Heart left ventricle (tissue), 16 donors: ENCODE data around the gene ARHGEF28. TPM values are rescaled to one million over a fixed set of nuclear protein-coding genes. Genes with fewer than 3 reads are reported as not detected.
A peak's percentile ranks its signal among the peaks of the same experiment; 100 is the strongest.

Experiments
- ATAC-seq, 4 donors: fragments of 200-7000 bp; cut with Tn5 transposase; one replicate each; pipeline ENCODE4 v1.9.1; 2020 to 2022; ENCODE audit warnings: moderate library complexity in 4 of 4, mild to moderate bottlenecking in 3 of 4, moderate number of reproducible peaks in 1 of 4
- DNase-seq, 5 donors: peaks; one replicate each; pipeline ENCODE4 v3.0.0-alpha.2; 2020
- H3K27ac ChIP-seq, 12 donors: fragments of 200-600 bp; sonication (generic) in 4 of 12; one replicate each; pipeline versions ENCODE4 v1.5.0 to v1.8.0; 2016 to 2022; ENCODE audit warnings: mild to moderate bottlenecking in 2 of 12
- H3K27me3 ChIP-seq, 9 donors: fragments of 200-600 bp; sonication (generic) in 2 of 9; one replicate each; pipeline versions ENCODE4 v1.5.1 to v1.8.0; 2016 to 2022; ENCODE audit warnings: mild to moderate bottlenecking in 3 of 9
- H3K36me3 ChIP-seq, 9 donors: fragments of 200-600 bp; sonication (generic) in 2 of 9; one replicate each; pipeline versions ENCODE4 v1.5.0 to v1.8.0; 2018 to 2022; ENCODE audit warnings: mild to moderate bottlenecking in 2 of 9
- H3K4me1 ChIP-seq, 12 donors: fragments of 200-600 bp; sonication (generic) in 4 of 12; one replicate each; pipeline versions ENCODE4 v1.5.0 to v1.8.0; 2016 to 2022; ENCODE audit warnings: mild to moderate bottlenecking in 3 of 12
- H3K4me3 ChIP-seq, 12 donors: fragments of 200-600 bp; sonication (generic) in 4 of 12; one replicate each; pipeline versions ENCODE4 v1.5.0 to v1.8.0; 2017 to 2022; ENCODE audit warnings: mild to moderate bottlenecking in 9 of 12, moderate library complexity in 4 of 12
- H3K9me3 ChIP-seq, 12 donors: fragments of 200-600 bp; sonication (generic) in 4 of 12; one replicate each; pipeline versions ENCODE4 v1.5.0 to v1.8.0; 2016 to 2022; ENCODE audit warnings: mild to moderate bottlenecking in 1 of 12
- POLR2A ChIP-seq, 2 donors: fragments of 450-650 bp; IDR thresholded peaks; one replicate each; pipeline ENCODE4 v1.6.1; 2017; ENCODE audit warnings: antibody characterized with exemption in 2 of 2, mild to moderate bottlenecking in 2 of 2, moderate library complexity in 2 of 2
- WGBS, 4 donors: extraction: QIAGEN DNeasy Blood & Tissue Kit in 2 of 4; methylation state at CpG; one replicate each; pipeline versions ENCODE4 v1.1.5 to v1.1.7; 2013 to 2018; 5-methylcytosine and 5-hydroxymethylcytosine counted together
- intact Hi-C, 10 donors: fragments of 100-400 bp; cut with DNase I; formaldehyde crosslinking; loops; one replicate each; pipeline versions ENCODE4 v1.11.1 to v1.14.2; 2022
- polyA plus RNA-seq, 2 donors: library from polyadenylated mRNA; stranded (reverse); fragments of 200-250 nt; gene quantifications; one replicate each; pipeline ENCODE4 v1.2.3, GENCODE V29; 2013
- total RNA-seq, 9 donors: library from RNA; depleted of rRNA in 2 of 9; stranded (reverse); fragments of >200 nt in 2 of 9; fragmentation: NEBNext Ultra II Directional in 3 of 9; extraction: Animal tissue kit (Norgen Biotek cat#: 25700) in 3 of 9; gene quantifications; one replicate each; pipeline versions ENCODE4 v1.1.0 to v1.2.4, GENCODE V29; 2016 to 2023
- TF ChIP-seq, protein P1 (sequence below), 12 donors: fragments of 200-600 bp; sonication (generic) in 4 of 12; IDR thresholded peaks; one replicate each; pipeline versions ENCODE4 v1.5.0 to v1.8.0; 2018 to 2022; ENCODE audit warnings: antibody characterized with exemption in 12 of 12, mild to moderate bottlenecking in 5 of 12
- donor health status: ischemic (EF 13 %, LVEDD 7.1; RV severe dilation, severe dysfunction).
- donor health status: healthy with polysubstance abuse.
- donor health status: DM: no; HTN: yes; CAD: no.
- donor health status: DM: no; HTN: no; CAD: no.
- donor health status: ischemic (EF 25% LVEDD 6.9; RV normal size, moderate dysfunction).
- donor health status: ischemic (EF 25% LVEDD 5.7; RV mildly dilated, moderate dysfunction).
- donor health status: healthy.
- donor health status: DM: yes; HTN: yes; CAD: no.
- donor health status: ischemic (EF 35%, LVEDD 5.7; RV mildly dilated, moderate dysfunction).
- donor health status: nonischemic (EF 11% LVEDD 7.7; RV severe dilation, severe dysfunction).
- donor health status: DM: yes; HTN: yes; CAD: no.
- donor health status: PGD.
- donor health status: ischemic (EF 29% LVEDD 5.4; RV normal size, mild dysfunction).
- donor health status: nonischemic (EF 23%, LVEDD 6.1; RV moderate dilation, normal function).

ARHGEF28 gene
- total and polyA plus RNA-seq, 11 donors: 0.51 to 7.7 (median 1.7) TPM

DNA sequence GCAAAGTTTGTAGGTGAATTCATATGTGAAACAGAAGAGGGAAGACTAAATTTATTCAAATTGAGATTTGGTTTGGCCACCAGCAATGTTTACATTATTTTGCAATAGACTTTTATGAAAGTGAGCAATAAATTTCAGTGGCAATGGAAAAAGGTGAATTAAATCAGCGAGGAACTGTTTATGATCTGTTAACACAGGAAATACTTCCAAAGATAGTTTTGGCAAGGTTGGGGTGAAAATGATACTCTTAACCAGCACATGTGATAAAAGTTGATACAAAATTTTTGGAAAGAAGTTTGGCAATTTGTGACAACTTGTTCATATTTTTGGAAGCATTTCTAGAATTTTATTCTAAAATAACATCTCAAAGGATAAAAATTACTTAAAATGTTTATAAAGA is 119.8 kb downstream of the ARHGEF28 start:
- no peaks in the 10 kb centered on the region for H3K27me3 ChIP-seq
- DNase-seq (no peak), ATAC-seq (no peak)
- peaks cover 0 to 45% (median 9%) of the 10 kb centered on the region in 12 donors for H3K4me1 ChIP-seq
- H3K9me3 ChIP-seq: peaks cover 0 to 12% (median 0%) of the 10 kb centered on the region in 12 donors
- WGBS, 4 donors: 47 to 73% (median 51%) methylated on average over 1 of the region's 1 CpG
- no peak overlapping the region for H3K4me3 ChIP-seq
- no peak for TF ChIP-seq POLR2A (IDR thresholded peaks at IDR 0.05)
- TF ChIP-seq, protein P1, sequence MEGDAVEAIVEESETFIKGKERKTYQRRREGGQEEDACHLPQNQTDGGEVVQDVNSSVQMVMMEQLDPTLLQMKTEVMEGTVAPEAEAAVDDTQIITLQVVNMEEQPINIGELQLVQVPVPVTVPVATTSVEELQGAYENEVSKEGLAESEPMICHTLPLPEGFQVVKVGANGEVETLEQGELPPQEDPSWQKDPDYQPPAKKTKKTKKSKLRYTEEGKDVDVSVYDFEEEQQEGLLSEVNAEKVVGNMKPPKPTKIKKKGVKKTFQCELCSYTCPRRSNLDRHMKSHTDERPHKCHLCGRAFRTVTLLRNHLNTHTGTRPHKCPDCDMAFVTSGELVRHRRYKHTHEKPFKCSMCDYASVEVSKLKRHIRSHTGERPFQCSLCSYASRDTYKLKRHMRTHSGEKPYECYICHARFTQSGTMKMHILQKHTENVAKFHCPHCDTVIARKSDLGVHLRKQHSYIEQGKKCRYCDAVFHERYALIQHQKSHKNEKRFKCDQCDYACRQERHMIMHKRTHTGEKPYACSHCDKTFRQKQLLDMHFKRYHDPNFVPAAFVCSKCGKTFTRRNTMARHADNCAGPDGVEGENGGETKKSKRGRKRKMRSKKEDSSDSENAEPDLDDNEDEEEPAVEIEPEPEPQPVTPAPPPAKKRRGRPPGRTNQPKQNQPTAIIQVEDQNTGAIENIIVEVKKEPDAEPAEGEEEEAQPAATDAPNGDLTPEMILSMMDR (IDR thresholded peaks at IDR 0.05): no peak
- intact Hi-C loops: no loop called here
- H3K36me3 ChIP-seq: no peaks in the 10 kb centered on the region
- peak overlapping the region in 1 of 12 donors; percentile 24 for H3K27ac ChIP-seq

DNA sequence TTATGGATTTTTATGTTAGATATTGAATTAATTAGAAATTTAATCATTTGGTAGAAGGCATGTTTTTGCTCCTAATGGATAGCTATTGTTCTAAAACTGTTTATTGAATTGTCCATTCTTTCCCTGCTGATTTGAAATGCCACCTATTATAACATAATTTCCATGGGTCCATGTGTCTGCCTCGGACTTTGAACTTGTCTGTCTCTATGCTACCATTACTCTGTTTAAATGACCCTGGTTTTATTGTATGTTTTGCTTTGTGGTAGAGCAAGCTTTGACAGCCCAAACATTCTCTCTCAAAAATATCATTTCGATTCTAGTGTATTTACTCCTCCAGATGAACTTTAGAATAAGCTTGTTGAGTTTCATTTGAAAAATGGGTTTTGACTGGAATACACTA is 120.6 kb downstream of the ARHGEF28 start:
- 88 to 93% (median 92%) methylated on average over 2 of the region's 2 CpGs for WGBS, 4 donors
- DNase-seq: no peak
- H3K27me3 ChIP-seq: no peaks in the 10 kb centered on the region
- H3K4me1 ChIP-seq: peaks cover 0 to 45% (median 9%) of the 10 kb centered on the region in 12 donors
- H3K36me3 ChIP-seq: no peaks in the 10 kb centered on the region
- peaks cover 0 to 12% (median 0%) of the 10 kb centered on the region in 12 donors for H3K9me3 ChIP-seq
- H3K4me3 ChIP-seq: no peak overlapping the region
- no peak for TF ChIP-seq POLR2A (IDR thresholded peaks at IDR 0.05)
- TF ChIP-seq, protein P1 (IDR thresholded peaks at IDR 0.05): no peak
- ATAC-seq: no peak
- H3K27ac ChIP-seq: no peak overlapping the region
- intact Hi-C loops: no loop called here

GRCh38 chr5:73747696-73748380 is 121.8 kb downstream of the ARHGEF28 start:
- peak in 1 of 4 donors; percentile 32 for ATAC-seq
- intact Hi-C loops: no loop called here
- no peaks in the 10 kb centered on the region for H3K27me3 ChIP-seq
- H3K4me3 ChIP-seq: peak overlapping the region in 2 of 12 donors; percentile 20 to 25
- no peak for DNase-seq
- TF ChIP-seq POLR2A (IDR thresholded peaks at IDR 0.05): no peak
- TF ChIP-seq, protein P1 (IDR thresholded peaks at IDR 0.05): no peak
- H3K9me3 ChIP-seq: peaks cover 0 to 12% (median 0%) of the 10 kb centered on the region in 12 donors
- 48 to 59% (median 53%) methylated on average over 7 of the region's 7 CpGs for WGBS, 4 donors
- no peaks in the 10 kb centered on the region for H3K36me3 ChIP-seq
- H3K4me1 ChIP-seq: peaks cover 0 to 45% (median 9%) of the 10 kb centered on the region in 12 donors
- H3K27ac ChIP-seq: peak overlapping the region in 8 of 12 donors; percentile 1 to 71 (median 49)

GRCh38 chr5:73748510-73749400 is 122.8 kb downstream of the ARHGEF28 start:
- TF ChIP-seq, protein P1 (IDR thresholded peaks at IDR 0.05): no peak
- no peak for TF ChIP-seq POLR2A (IDR thresholded peaks at IDR 0.05)

More at GRCh38 chr5:73748510-73749400, 122.8 kb downstream of the ARHGEF28 start:
- peak overlapping the region in 8 of 12 donors; percentile 1 to 71 (median 49) for H3K27ac ChIP-seq
- DNase-seq (peak; percentile 41 to 68 (median 52)), ATAC-seq (peak in 3 of 4 donors; percentile 57 to 80 (median 58))
- H3K27me3 ChIP-seq: no peaks in the 10 kb centered on the region
- H3K4me3 ChIP-seq: peak overlapping the region in 3 of 12 donors; percentile 8 to 25 (median 20)
- 33 to 55% (median 54%) methylated on average over 11 of the region's 11 CpGs for WGBS, 4 donors
- H3K36me3 ChIP-seq: no peaks in the 10 kb centered on the region
- peaks cover 0 to 45% (median 9%) of the 10 kb centered on the region in 12 donors for H3K4me1 ChIP-seq
- intact Hi-C loops: no loop called here
- H3K9me3 ChIP-seq: peaks cover 0 to 12% (median 0%) of the 10 kb centered on the region in 12 donors
